ENCODE results near the gene NKPD1.

NKPD1 gene

GRCh38 chr19:45184115-45184514, 23.3 kb upstream of the NKPD1 start:
- H3K27me3 ChIP-seq (ENCODE audit: insufficient read depth, low read length): no peaks in the 10 kb centered on the region
- H2AFZ ChIP-seq (ENCODE audit: low read length, unreplicated experiment): no peak overlapping the region
- no peak overlapping the region for H3K27ac ChIP-seq (ENCODE audit: low read depth, low read length)
- peaks cover 20% of the 10 kb centered on the region for H3K79me2 ChIP-seq (ENCODE audit: control insufficient read depth, insufficient read depth, low read length, unreplicated experiment)
- peaks cover 4% of the 10 kb centered on the region for H3K4me1 ChIP-seq (ENCODE audit: control insufficient read depth, insufficient read depth, low read length, unreplicated experiment)
- H3K4me3 ChIP-seq (ENCODE audit: low read depth, low read length): no peak overlapping the region
- no peaks in the 10 kb centered on the region for H3K36me3 ChIP-seq (ENCODE audit: insufficient read depth, low read length)

DNA sequence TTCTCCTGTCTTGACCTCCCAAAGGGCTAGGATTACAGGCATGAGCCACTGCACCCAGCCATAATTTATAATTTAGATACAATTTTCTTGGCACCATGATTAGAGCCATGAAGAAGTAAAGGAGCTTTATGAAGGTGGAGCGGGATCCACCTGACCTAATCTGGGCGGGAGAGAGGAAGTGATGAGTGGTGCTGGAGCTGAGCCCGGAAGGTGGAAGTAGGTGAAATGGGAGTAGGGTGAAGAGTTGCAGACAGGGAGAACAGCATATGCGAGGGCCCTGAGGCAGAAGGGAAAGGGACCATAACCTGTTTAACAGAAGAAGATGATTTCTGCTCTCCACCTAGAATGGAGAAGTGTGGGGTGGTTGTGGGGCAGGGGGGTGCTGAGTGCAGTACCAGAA, 22.0 kb upstream of the NKPD1 start:
- Histone ChIP-seq H3K27me3 (ENCODE audit: insufficient read depth, low read length) (no peaks in the 10 kb centered on the region), H3K79me2 (ENCODE audit: control insufficient read depth, insufficient read depth, low read length, unreplicated experiment) (peaks cover 20% of the 10 kb centered on the region)

GRCh38 chr19:45180936-45181335, 20.2 kb upstream of the NKPD1 start:
- no peak overlapping the region for H2AFZ ChIP-seq (ENCODE audit: low read length, unreplicated experiment)
- H3K4me3 ChIP-seq (ENCODE audit: low read depth, low read length): no peak overlapping the region
- H3K79me2 ChIP-seq (ENCODE audit: control insufficient read depth, insufficient read depth, low read length, unreplicated experiment): peaks cover 20% of the 10 kb centered on the region
- no peaks in the 10 kb centered on the region for H3K27me3 ChIP-seq (ENCODE audit: insufficient read depth, low read length)
- H3K4me1 ChIP-seq (ENCODE audit: control insufficient read depth, insufficient read depth, low read length, unreplicated experiment): peaks cover 4% of the 10 kb centered on the region
- no peaks in the 10 kb centered on the region for H3K36me3 ChIP-seq (ENCODE audit: insufficient read depth, low read length)
- H3K27ac ChIP-seq (ENCODE audit: low read depth, low read length): no peak overlapping the region

More for the DNA sequence above, 22.0 kb upstream of the NKPD1 start:
- Histone ChIP-seq H3K36me3 (ENCODE audit: insufficient read depth, low read length) (no peaks in the 10 kb centered on the region), H3K27ac (ENCODE audit: low read depth, low read length) (no peak overlapping the region), H3K4me3 (ENCODE audit: low read depth, low read length) (no peak overlapping the region), H3K4me1 (ENCODE audit: control insufficient read depth, insufficient read depth, low read length, unreplicated experiment) (peaks cover 4% of the 10 kb centered on the region), H2AFZ (ENCODE audit: low read length, unreplicated experiment) (no peak overlapping the region)

- peak overlapping the region; percentile 86 for H3K4me3 ChIP-seq (ENCODE audit: low read depth, low read length)
- no peak overlapping the region for H2AFZ ChIP-seq (ENCODE audit: low read length, unreplicated experiment)
- H3K4me1 ChIP-seq (ENCODE audit: control insufficient read depth, insufficient read depth, low read length, unreplicated experiment): peaks cover 4% of the 10 kb centered on the region
- H3K36me3 ChIP-seq (ENCODE audit: insufficient read depth, low read length): no peaks in the 10 kb centered on the region
- no peaks in the 10 kb centered on the region for H3K27me3 ChIP-seq (ENCODE audit: insufficient read depth, low read length)
- H3K27ac ChIP-seq (ENCODE audit: low read depth, low read length): peak overlapping the region; percentile 73; the same call in 1 of the 2 replicates
- peaks cover 20% of the 10 kb centered on the region for H3K79me2 ChIP-seq (ENCODE audit: control insufficient read depth, insufficient read depth, low read length, unreplicated experiment)
Measured at GRCh38 chr19:45179892-45180370, 19.1 kb upstream of the NKPD1 start.

DNA sequence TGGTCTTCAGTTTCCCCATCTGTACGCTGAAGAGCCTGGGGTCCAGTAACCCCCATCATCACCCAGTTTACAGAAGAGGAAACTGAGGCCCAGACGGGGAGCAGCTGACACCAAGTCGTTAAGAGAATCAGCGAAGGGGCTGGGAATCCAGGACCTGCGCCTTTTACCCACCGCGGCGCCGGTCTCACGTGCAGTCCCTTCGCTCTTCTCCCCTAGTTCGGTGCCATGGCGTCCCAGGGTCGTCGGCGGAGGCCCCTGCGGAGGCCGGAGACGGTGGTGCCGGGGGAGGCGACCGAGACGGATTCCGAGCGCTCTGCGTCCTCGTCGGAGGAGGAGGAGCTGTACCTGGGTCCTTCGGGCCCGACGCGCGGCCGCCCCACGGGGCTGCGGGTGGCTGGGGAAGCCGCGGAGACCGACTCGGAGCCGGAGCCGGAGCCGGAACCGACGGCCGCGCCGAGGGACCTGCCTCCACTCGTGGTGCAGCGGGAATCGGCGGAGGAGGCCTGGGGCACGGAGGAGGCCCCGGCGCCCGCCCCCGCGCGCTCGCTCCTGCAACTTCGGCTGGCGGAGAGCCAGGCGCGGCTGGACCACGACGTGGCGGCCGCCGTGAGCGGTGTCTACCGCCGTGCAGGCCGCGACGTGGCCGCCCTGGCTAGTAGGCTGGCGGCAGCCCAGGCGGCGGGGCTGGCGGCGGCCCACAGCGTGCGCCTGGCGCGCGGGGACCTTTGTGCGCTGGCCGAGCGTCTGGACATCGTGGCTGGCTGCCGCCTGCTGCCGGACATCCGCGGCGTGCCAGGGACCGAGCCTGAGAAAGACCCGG, 18.5 kb upstream of the NKPD1 start:
- Histone ChIP-seq H3K27ac (ENCODE audit: low read depth, low read length) (peak overlapping the region; percentile 73), H3K4me1 (ENCODE audit: control insufficient read depth, insufficient read depth, low read length, unreplicated experiment) (peaks cover 4% of the 10 kb centered on the region)

GRCh38 chr19:45178262-45179071, 17.7 kb upstream of the NKPD1 start, which contains the start of gene BLOC1S3:
Gene BLOC1S3 (plus strand): TSS chr19:45178784. CDS start chr19:45179297, 513 bp downstream.
- H3K4me1 ChIP-seq (ENCODE audit: control insufficient read depth, insufficient read depth, low read length, unreplicated experiment): peaks cover 4% of the 10 kb centered on the region
- peak within 1 kb of the TSS; percentile 89 for H2AFZ ChIP-seq (ENCODE audit: low read length, unreplicated experiment)
- peak within 1 kb of the TSS; percentile 86 for H3K4me3 ChIP-seq (ENCODE audit: low read depth, low read length)

More for the DNA sequence above, 18.5 kb upstream of the NKPD1 start:
- Histone ChIP-seq H3K27me3 (ENCODE audit: insufficient read depth, low read length) (no peaks in the 10 kb centered on the region), H2AFZ (ENCODE audit: low read length, unreplicated experiment) (peak overlapping the region; percentile 89), H3K4me3 (ENCODE audit: low read depth, low read length) (peak overlapping the region; percentile 86), H3K36me3 (ENCODE audit: insufficient read depth, low read length) (no peaks in the 10 kb centered on the region), H3K79me2 (ENCODE audit: control insufficient read depth, insufficient read depth, low read length, unreplicated experiment) (peaks cover 20% of the 10 kb centered on the region)

GRCh38 chr19:45177817-45178261, 17.1 kb upstream of the NKPD1 start, which contains the start of gene TRAPPC6A:
Gene TRAPPC6A (minus strand): TSS chr19:45178237. CDS start chr19:45178218, 19 bp downstream.
- Histone ChIP-seq H3K79me2 (ENCODE audit: control insufficient read depth, insufficient read depth, low read length, unreplicated experiment) (peaks cover 20% of the 10 kb centered on the region), H3K4me3 (ENCODE audit: low read depth, low read length) (peak within 1 kb of the TSS; percentile 86), H2AFZ (ENCODE audit: low read length, unreplicated experiment) (peak within 1 kb of the TSS; percentile 89), H3K27me3 (ENCODE audit: insufficient read depth, low read length) (no peaks in the 10 kb centered on the region), H3K36me3 (ENCODE audit: insufficient read depth, low read length) (no peaks in the 10 kb centered on the region), H3K27ac (ENCODE audit: low read depth, low read length) (peak within 1 kb of the TSS; percentile 91), H3K4me1 (ENCODE audit: control insufficient read depth, insufficient read depth, low read length, unreplicated experiment) (peaks cover 4% of the 10 kb centered on the region)

More at GRCh38 chr19:45178262-45179071, 17.7 kb upstream of the NKPD1 start, which contains the start of gene BLOC1S3:
- peaks cover 20% of the 10 kb centered on the region for H3K79me2 ChIP-seq (ENCODE audit: control insufficient read depth, insufficient read depth, low read length, unreplicated experiment)
- H3K36me3 ChIP-seq (ENCODE audit: insufficient read depth, low read length): no peaks in the 10 kb centered on the region
- peak within 1 kb of the TSS; percentile 91 for H3K27ac ChIP-seq (ENCODE audit: low read depth, low read length)
- no peaks in the 10 kb centered on the region for H3K27me3 ChIP-seq (ENCODE audit: insufficient read depth, low read length)

DNA sequence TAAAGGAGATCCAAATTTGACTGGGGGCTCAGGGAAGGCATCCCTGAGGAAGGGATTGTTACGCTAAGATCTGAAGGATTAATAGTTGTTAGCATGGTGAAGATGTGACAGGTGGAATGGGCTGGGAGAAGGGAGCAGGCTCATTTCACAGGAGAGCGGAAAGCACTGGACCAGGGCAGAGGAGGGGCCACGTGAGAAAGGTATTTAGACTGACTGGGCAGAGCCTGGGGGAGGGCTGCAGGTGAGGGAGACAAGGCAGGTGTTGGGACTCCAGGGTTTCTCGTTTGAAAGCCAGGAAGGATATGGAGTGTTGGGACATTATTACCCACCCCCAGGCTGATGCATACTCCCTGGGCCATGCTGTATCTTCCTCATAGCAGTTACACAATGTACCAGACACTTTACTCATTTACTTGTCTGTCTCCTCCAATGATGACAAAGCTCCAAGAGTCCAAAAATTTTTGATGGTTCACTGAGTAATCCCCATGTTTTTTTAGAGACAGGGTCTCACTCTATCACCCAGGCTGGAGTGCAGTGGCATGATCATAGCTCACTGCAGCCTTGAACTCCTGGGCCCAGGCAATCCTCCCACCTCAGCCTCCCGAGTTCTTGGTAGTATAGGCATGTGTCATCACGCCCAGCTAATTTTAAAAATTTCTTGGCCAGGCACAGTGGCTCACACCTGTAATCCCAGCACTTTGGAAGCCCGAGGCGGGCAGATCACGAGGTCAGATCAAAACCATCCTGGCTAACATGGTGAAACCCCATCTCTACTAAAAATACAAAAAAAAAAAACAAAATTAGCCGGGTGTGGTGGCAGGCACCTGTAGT, 14.9 kb upstream of the NKPD1 start:
- Histone ChIP-seq H3K36me3 (ENCODE audit: insufficient read depth, low read length) (no peaks in the 10 kb centered on the region), H3K27ac (ENCODE audit: low read depth, low read length) (no peak overlapping the region), H3K4me3 (ENCODE audit: low read depth, low read length) (no peak overlapping the region), H3K79me2 (ENCODE audit: control insufficient read depth, insufficient read depth, low read length, unreplicated experiment) (peaks cover 11% of the 10 kb centered on the region), H3K4me1 (ENCODE audit: control insufficient read depth, insufficient read depth, low read length, unreplicated experiment) (peaks cover under 1% of the 10 kb centered on the region), H2AFZ (ENCODE audit: low read length, unreplicated experiment) (no peak overlapping the region), H3K27me3 (ENCODE audit: insufficient read depth, low read length) (no peaks in the 10 kb centered on the region)

DNA sequence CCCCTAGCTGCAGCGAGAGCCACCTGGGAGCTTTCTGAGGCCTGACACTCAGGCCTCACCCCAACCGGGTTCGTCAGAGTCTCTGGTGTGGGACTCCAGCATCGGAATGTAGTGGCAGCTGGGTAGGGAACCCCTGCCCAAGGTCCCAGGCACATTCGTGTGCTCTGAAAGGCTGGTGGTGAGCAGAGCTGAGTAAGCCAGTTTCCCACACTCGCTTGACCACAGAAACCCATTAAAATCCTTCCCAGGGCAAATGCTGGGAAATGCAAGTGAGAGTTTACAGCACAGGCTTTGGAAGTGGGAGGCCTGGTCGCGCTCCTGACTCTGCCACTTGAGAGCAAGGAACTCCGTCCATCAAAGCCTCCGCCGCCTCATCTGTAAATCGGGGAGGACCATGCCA, 13.0 kb upstream of the NKPD1 start:
- Histone ChIP-seq H3K27me3 (ENCODE audit: insufficient read depth, low read length) (no peaks in the 10 kb centered on the region), H3K4me1 (ENCODE audit: control insufficient read depth, insufficient read depth, low read length, unreplicated experiment) (no peaks in the 10 kb centered on the region), H3K36me3 (ENCODE audit: insufficient read depth, low read length) (no peaks in the 10 kb centered on the region), H3K79me2 (ENCODE audit: control insufficient read depth, insufficient read depth, low read length, unreplicated experiment) (no peaks in the 10 kb centered on the region), H3K4me3 (ENCODE audit: low read depth, low read length) (no peak overlapping the region), H3K27ac (ENCODE audit: low read depth, low read length) (no peak overlapping the region), H2AFZ (ENCODE audit: low read length, unreplicated experiment) (no peak overlapping the region)
